ENCODE data around the gene MERTK.

DNA sequence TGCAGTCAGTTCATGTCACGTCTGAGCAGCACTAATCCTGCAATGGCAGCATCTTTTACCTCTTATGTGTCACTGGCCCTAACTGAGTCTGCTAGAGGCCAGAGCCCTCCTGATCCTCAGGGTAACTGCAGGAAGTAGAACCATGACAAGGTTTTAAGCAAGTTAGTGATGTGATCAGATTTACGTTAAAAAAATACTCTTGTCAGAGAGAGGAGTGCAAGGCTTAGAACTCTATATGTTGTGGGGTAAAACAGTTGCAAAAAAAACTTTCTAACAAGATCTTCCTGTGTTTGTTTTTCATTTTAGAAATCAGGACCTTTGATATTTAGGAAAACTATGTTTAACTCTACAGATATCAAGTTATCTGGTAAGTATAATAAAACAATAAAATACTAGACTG, 161.3 kb downstream of the MERTK start:
- TF ChIP-seq POLR2A (IDR thresholded peaks at IDR 0.05): no peak
- TF ChIP-seq, protein P1, sequence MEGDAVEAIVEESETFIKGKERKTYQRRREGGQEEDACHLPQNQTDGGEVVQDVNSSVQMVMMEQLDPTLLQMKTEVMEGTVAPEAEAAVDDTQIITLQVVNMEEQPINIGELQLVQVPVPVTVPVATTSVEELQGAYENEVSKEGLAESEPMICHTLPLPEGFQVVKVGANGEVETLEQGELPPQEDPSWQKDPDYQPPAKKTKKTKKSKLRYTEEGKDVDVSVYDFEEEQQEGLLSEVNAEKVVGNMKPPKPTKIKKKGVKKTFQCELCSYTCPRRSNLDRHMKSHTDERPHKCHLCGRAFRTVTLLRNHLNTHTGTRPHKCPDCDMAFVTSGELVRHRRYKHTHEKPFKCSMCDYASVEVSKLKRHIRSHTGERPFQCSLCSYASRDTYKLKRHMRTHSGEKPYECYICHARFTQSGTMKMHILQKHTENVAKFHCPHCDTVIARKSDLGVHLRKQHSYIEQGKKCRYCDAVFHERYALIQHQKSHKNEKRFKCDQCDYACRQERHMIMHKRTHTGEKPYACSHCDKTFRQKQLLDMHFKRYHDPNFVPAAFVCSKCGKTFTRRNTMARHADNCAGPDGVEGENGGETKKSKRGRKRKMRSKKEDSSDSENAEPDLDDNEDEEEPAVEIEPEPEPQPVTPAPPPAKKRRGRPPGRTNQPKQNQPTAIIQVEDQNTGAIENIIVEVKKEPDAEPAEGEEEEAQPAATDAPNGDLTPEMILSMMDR (IDR thresholded peaks at IDR 0.05): no peak
